Hepatocyte (in vitro differentiated cells): ENCODE measurements around the gene CLIC6. TPM values are rescaled to one million over a fixed set of nuclear protein-coding genes. Genes with fewer than 3 reads are reported as not detected.
"Not testable (repeated sequence)": the region's sequence is repeated elsewhere in the genome, so short reads cannot be mapped to it uniquely, and the experiment has no call there.

Experiments
- DNase-seq: peaks from one replicate; pipeline ENCODE4 v3.0.0-alpha.2; 2016; ENCODE audit warnings: low spot score
- H2AFZ ChIP-seq: fragments of 200-600 bp; sonication (generic); 2 replicates; pipeline ENCODE4 v1.6.0; 2016; ENCODE audit warnings: antibody characterized with exemption, mild to moderate bottlenecking
- H3K27ac ChIP-seq: fragments of 200-600 bp; sonication (generic); 2 replicates; pipeline ENCODE4 v1.5.1; 2016; ENCODE audit warnings: mild to moderate bottlenecking
- H3K27me3 ChIP-seq: fragments of 200-600 bp; sonication (generic); 2 replicates; pipeline ENCODE4 v1.6.1; 2016
- H3K36me3 ChIP-seq: fragments of 200-600 bp; sonication (generic); replicated peaks from 2 replicates; pipeline ENCODE4 v1.5.1; 2016; ENCODE audit warnings: low read depth; ENCODE audit not compliant: insufficient read depth
- H3K4me1 ChIP-seq: fragments of 200-600 bp; sonication (generic); 2 replicates; pipeline ENCODE4 v1.5.1; 2016; ENCODE audit warnings: mild to moderate bottlenecking, moderate library complexity; ENCODE audit not compliant: insufficient read depth
- H3K4me2 ChIP-seq: fragments of 200-600 bp; sonication (generic); 2 replicates; pipeline ENCODE4 v1.6.0; 2016
- H3K4me3 ChIP-seq: fragments of 200-600 bp; sonication (generic); 2 replicates; pipeline ENCODE4 v1.5.1; 2016; ENCODE audit warnings: mild to moderate bottlenecking
- H3K79me2 ChIP-seq: fragments of 200-600 bp; sonication (generic); 2 replicates; pipeline ENCODE4 v1.6.0; 2017; ENCODE audit warnings: mild to moderate bottlenecking
- H3K9me2 ChIP-seq: fragments of 200-600 bp; sonication (generic); replicated peaks from 2 replicates; pipeline ENCODE4 v1.6.0; 2017; ENCODE audit warnings: mild to moderate bottlenecking; ENCODE audit not compliant: insufficient read depth
- H3K9me3 ChIP-seq: fragments of 200-600 bp; sonication (generic); 2 replicates; pipeline ENCODE4 v1.5.1; 2016; ENCODE audit warnings: low read depth, mild to moderate bottlenecking
- H4K20me1 ChIP-seq: fragments of 200-600 bp; sonication (generic); 2 replicates; pipeline ENCODE4 v1.6.0; 2016; ENCODE audit warnings: mild to moderate bottlenecking; ENCODE audit not compliant: insufficient read depth, poor library complexity, severe bottlenecking
- CTCF ChIP-seq: fragments of 200-600 bp; sonication (generic); IDR thresholded peaks from 2 replicates; pipeline ENCODE4 v1.5.1; 2016; ENCODE audit warnings: antibody characterized with exemption, mild to moderate bottlenecking; ENCODE audit not compliant: poor library complexity
- EZH2 ChIP-seq: fragments of 200-600 bp; sonication (generic); IDR thresholded peaks from 2 replicates; pipeline ENCODE4 v1.6.1; 2016; ENCODE audit warnings: antibody characterized with exemption, mild to moderate bottlenecking, borderline replicate concordance
- EZH2phosphoT487 ChIP-seq: fragments of 200-600 bp; sonication (generic); IDR thresholded peaks from one replicate; pipeline ENCODE4 v1.6.1; 2018; ENCODE audit warnings: antibody characterized with exemption, mild to moderate bottlenecking, low read depth, moderate library complexity; ENCODE audit not compliant: unreplicated experiment, severe bottlenecking
- WGBS: methylation state at CpG from one replicate; pipeline ENCODE4 v1.1.6; 2016; ENCODE audit warnings: low lambda C conversion rate; ENCODE audit errors: missing lambda C conversion rate; 5-methylcytosine and 5-hydroxymethylcytosine counted together
- polyA plus RNA-seq: library from polyadenylated mRNA; unstranded; fragments of >200 nt; fragmentation: Nextera tagmentation; extraction: Ambion mirVana; gene quantifications from 2 replicates; pipeline ENCODE4 v1.2.1, GENCODE V29; 2016
- total RNA-seq: library from RNA; depleted of rRNA; stranded (reverse); fragments of >200 nt; gene quantifications from 2 replicates; pipeline ENCODE4 v1.2.3, GENCODE V29; 2014

CLIC6 gene
- total and polyA plus RNA-seq, 2 experiments from 2014 or later, result 9.9 to 16.7 TPM

- Histone ChIP-seq H3K9me3 (no peaks in the 10 kb centered on the region), H3K27me3 (peaks cover 33% of the 10 kb centered on the region), H3K4me1 (peaks cover 20% of the 10 kb centered on the region), H3K27ac (peak overlapping the region; percentile 46), H4K20me1 (no peaks in the 10 kb centered on the region), H3K36me3 (no peaks in the 10 kb centered on the region), H3K79me2 (peaks cover 20% of the 10 kb centered on the region), H3K4me2 (peak overlapping the region; percentile 97), H2AFZ (peak overlapping the region; percentile 67), H3K9me2 (no peaks in the 10 kb centered on the region), H3K4me3 (peak overlapping the region; percentile 79)
- TF ChIP-seq EZH2phosphoT487 (peak; percentile 58), CTCF (no peak), EZH2 (peak; percentile 67)
- 9% methylated on average over 27 of the region's 74 CpGs for WGBS
- DNase-seq, result peak; percentile 58
These were observed 520 bp downstream of the CLIC6 start for GRCh38 chr21:34669149-34669879.

DNA sequence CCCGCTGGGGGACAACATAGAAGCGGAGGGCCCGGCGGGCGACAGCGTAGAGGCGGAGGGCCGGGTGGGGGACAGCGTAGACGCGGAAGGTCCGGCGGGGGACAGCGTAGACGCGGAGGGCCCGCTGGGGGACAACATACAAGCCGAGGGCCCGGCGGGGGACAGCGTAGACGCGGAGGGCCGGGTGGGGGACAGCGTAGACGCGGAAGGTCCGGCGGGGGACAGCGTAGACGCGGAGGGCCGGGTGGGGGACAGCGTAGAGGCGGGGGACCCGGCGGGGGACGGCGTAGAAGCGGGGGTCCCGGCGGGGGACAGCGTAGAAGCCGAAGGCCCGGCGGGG, 1.1 kb downstream of the CLIC6 start:
- WGBS, result no CpG with 5 or more reads among the region's 46 CpGs
- H3K9me3 ChIP-seq, DNase-seq, H3K9me2 ChIP-seq, H3K36me3 ChIP-seq, H4K20me1 ChIP-seq: not testable (repeated sequence)
- Histone ChIP-seq H2AFZ (peak overlapping the region; percentile 67), H3K79me2 (peaks cover 24% of the 10 kb centered on the region), H3K27ac (peak overlapping the region; percentile 46), H3K4me2 (peak overlapping the region; percentile 97), H3K4me3 (peak overlapping the region; percentile 79), H3K27me3 (peaks cover 33% of the 10 kb centered on the region), H3K4me1 (peaks cover 20% of the 10 kb centered on the region)

- H3K27me3 ChIP-seq, result peaks cover 33% of the 10 kb centered on the region
- DNase-seq, result peak; percentile 53
- H3K4me2 ChIP-seq, result peak overlapping the region; percentile 97
- no peak for TF ChIP-seq EZH2
- peak; percentile 3 for TF ChIP-seq CTCF
- no peak for TF ChIP-seq EZH2phosphoT487
- H2AFZ ChIP-seq, result peak overlapping the region; percentile 67
- peaks cover 20% of the 10 kb centered on the region for H3K4me1 ChIP-seq
- peak overlapping the region; percentile 43 for H3K27ac ChIP-seq
- no peaks in the 10 kb centered on the region for H3K36me3 ChIP-seq
- H3K79me2 ChIP-seq, result peaks cover 24% of the 10 kb centered on the region
- WGBS, result 2% methylated on average over 48 of the region's 70 CpGs
- H3K9me3 ChIP-seq, result no peaks in the 10 kb centered on the region
- peak overlapping the region; percentile 79 for H3K4me3 ChIP-seq
- no peaks in the 10 kb centered on the region for H4K20me1 ChIP-seq
- H3K9me2 ChIP-seq, result no peaks in the 10 kb centered on the region
These were observed 1.6 kb downstream of the CLIC6 start for GRCh38 chr21:34670220-34670961.

DNA sequence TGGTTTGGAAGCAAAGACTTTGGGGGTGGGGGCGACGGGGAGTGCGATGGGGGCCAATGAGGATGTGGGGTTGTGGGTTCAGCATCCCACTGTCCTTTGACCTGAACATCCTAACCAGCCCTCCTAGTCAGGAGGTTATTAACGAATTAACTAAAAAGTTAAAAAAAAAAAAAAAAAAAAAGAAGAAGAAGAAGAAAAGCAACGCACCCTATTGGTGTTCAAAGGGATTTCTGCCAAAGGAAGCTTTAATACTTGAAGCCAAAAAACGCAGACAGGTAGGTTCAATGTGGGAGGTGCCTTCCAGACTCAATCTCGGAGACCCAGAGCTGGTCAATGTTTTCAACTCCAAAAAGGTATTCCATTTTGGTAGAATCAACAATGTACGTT, 2.2 kb downstream of the CLIC6 start:
- DNase-seq, result no peak
- Histone ChIP-seq H4K20me1 (no peaks in the 10 kb centered on the region), H3K9me3 (no peaks in the 10 kb centered on the region), H3K27me3 (peaks cover 33% of the 10 kb centered on the region), H3K4me3 (peak overlapping the region; percentile 79), H3K27ac (peak overlapping the region; percentile 28), H3K79me2 (peaks cover 24% of the 10 kb centered on the region), H3K9me2 (no peaks in the 10 kb centered on the region), H3K36me3 (no peaks in the 10 kb centered on the region), H3K4me2 (peak overlapping the region; percentile 97), H3K4me1 (peaks cover 20% of the 10 kb centered on the region), H2AFZ (peak overlapping the region; percentile 67)
- 20% methylated on average over 7 of the region's 8 CpGs for WGBS
- no peak for TF ChIP-seq EZH2
- TF ChIP-seq CTCF, result peak; percentile 3
- no peak for TF ChIP-seq EZH2phosphoT487
